Kidney epithelial cell (primary cell): ENCODE results near the gene KMT2D. TPM values are rescaled to one million over a fixed set of nuclear protein-coding genes. Genes with fewer than 3 reads are reported as not detected.

Experiments
- DNase-seq: peaks from one replicate; pipeline ENCODE4 v3.0.0-alpha.2; 2010; ENCODE audit warnings: low read depth
- H3K27me3 ChIP-seq: 2 replicates; pipeline ENCODE4 v1.6.0; 2011; ENCODE audit warnings: low read length; ENCODE audit not compliant: control insufficient read depth, insufficient read depth
- H3K36me3 ChIP-seq: 2 replicates; pipeline ENCODE4 v1.5.1; 2011; ENCODE audit warnings: low read length; ENCODE audit not compliant: control insufficient read depth, insufficient read depth
- H3K4me3 ChIP-seq: 2 replicates; pipeline ENCODE4 v1.5.1; 2011; ENCODE audit warnings: low read depth, mild to moderate bottlenecking, control low read depth, low read length
- CTCF ChIP-seq: IDR thresholded peaks from 2 replicates; pipeline ENCODE4 v1.5.1; 2011; ENCODE audit warnings: mild to moderate bottlenecking, moderate library complexity, low read length, control low read depth, inconsistent platforms; ENCODE audit not compliant: insufficient read depth, poor library complexity, severe bottlenecking
- total RNA-seq: library from RNA; depleted of rRNA; stranded (reverse); fragments of >200 nt; gene quantifications from 2 replicates; pipeline ENCODE4 v1.2.3, GENCODE V29; 2015

Gene KMT2D
- total RNA-seq, 1 donor from 2014 or later: 71.8 TPM

GRCh38 chr12:49093792-49094159 is 33.2 kb upstream of the KMT2D start:
- no peak overlapping the region for H3K4me3 ChIP-seq
- no peak for TF ChIP-seq CTCF

GRCh38 chr12:49092816-49093406 is 32.3 kb upstream of the KMT2D start:
- TF ChIP-seq CTCF: no peak
- H3K27me3 ChIP-seq: peaks cover 47% of the 10 kb centered on the region
- DNase-seq: no peak
- no peak overlapping the region for H3K4me3 ChIP-seq
- H3K36me3 ChIP-seq: no peaks in the 10 kb centered on the region

More at GRCh38 chr12:49093792-49094159, 33.2 kb upstream of the KMT2D start:
- no peaks in the 10 kb centered on the region for H3K36me3 ChIP-seq
- peaks cover 45% of the 10 kb centered on the region for H3K27me3 ChIP-seq
- no peak for DNase-seq

- peaks cover 47% of the 10 kb centered on the region for H3K27me3 ChIP-seq
- no peak for DNase-seq
- no peaks in the 10 kb centered on the region for H3K36me3 ChIP-seq
- TF ChIP-seq CTCF: peak; percentile 78
- peak overlapping the region; percentile 17 for H3K4me3 ChIP-seq
These were observed 31.7 kb upstream of the KMT2D start for GRCh38 chr12:49092086-49092815.

GRCh38 chr12:49091836-49092085 is 31.2 kb upstream of the KMT2D start:
- TF ChIP-seq CTCF: no peak
- Histone ChIP-seq H3K27me3 (peaks cover 47% of the 10 kb centered on the region), H3K4me3 (peak overlapping the region; percentile 17), H3K36me3 (no peaks in the 10 kb centered on the region)
- no peak for DNase-seq

GRCh38 chr12:49091056-49091835 is 30.7 kb upstream of the KMT2D start:
- TF ChIP-seq CTCF: no peak
- no peak overlapping the region for H3K4me3 ChIP-seq
- H3K27me3 ChIP-seq: peaks cover 47% of the 10 kb centered on the region

More at GRCh38 chr12:49091056-49091835, 30.7 kb upstream of the KMT2D start:
- H3K36me3 ChIP-seq: no peaks in the 10 kb centered on the region
- no peak for DNase-seq
